Measurements from ENCODE around the gene CA11.

CA11 gene

DNA sequence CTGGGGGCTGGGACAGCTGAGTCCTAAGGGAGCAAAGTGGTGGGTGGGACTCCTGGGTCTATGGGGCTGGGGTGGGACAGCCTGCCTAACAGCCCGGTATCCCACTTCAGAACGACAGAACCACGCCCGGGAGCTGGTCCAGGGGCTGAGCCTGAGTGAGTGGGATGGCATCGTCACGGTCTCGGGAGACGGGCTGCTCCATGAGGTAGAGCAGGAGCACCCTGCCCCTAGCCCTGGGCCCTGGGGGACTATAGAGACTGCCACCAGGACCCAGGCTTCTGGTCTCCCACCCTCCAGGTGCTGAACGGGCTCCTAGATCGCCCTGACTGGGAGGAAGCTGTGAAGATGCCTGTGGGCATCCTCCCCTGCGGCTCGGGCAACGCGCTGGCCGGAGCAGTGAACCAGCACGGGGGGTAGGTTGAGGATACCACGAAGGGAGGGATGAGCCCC is 18.1 kb downstream of the CA11 start:
- no peak for DNase-seq

DNA sequence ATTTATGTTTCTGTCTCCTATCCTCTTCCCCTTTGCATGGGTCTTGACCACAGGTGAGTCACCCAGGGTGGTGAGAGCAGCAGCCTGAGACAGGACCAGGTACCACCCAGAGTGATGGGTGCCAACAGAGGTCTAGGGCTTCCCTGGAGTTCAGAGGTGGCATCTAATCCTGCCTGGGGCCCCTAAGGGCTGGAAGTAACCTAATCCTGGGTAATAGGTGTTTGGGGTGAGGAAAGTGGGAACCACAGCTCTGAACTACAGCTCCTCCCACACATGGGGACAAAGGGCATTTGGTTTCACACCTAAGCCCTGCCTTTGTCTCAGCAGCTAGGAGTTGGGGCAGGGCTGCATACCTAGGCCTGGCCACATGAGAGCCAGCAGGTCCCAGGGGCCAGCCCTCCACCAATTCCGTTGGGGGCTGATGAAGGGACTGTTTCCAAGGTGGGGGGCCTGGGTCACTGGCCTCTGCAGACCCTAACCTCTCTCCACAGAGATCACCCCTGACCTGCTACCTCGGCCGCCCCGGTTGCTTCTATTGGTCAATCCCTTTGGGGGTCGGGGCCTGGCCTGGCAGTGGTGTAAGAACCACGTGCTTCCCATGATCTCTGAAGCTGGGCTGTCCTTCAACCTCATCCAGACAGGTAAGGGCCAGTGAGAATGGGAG is 18.7 kb downstream of the CA11 start:
- no peak for DNase-seq

- no peak for DNase-seq
Measured at GRCh38 chr19:48625891-48626327, 20.1 kb downstream of the CA11 start.

GRCh38 chr19:48624791-48625723 is 20.9 kb downstream of the CA11 start:
- DNase-seq, result no peak

- peak; percentile 95 for DNase-seq
Measured at GRCh38 chr19:48624067-48624594, 21.9 kb downstream of the CA11 start.

DNA sequence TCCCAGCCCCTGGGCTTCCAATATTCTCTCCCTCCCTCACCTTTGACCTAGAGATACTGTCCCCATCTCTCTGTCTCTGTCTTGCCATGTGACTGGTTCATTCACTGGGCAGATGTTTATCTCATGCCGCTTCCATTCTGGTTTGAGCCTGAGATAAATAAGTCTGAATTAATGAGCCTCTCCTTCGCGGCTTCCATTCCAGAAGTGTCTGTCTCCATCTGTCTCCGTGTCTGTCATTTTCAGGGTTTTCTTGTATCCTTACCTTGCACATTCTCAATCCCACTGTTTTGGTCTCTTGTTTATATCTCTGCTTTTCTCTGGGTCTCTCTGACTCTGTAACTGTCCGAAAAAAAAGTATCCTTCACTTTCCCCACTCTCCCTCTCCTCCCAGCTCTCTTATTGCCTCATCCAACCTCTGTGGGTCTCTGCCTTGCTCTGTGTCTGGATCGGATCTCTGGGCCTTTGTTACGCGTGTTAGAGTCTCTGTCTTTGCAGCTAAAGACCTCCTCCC is 22.4 kb downstream of the CA11 start:
- no peak for DNase-seq

GRCh38 chr19:48619692-48620585 is 26.0 kb downstream of the CA11 start:
- no peak for DNase-seq

GRCh38 chr19:48618916-48619691 is 26.9 kb downstream of the CA11 start, which contains the start of the genes RPL18 and SPHK2:
RPL18 (minus strand) TSS chr19:48619178; CDS start chr19:48619143, 35 bp downstream.
SPHK2 (plus strand) TSS chr19:48619506; CDS start chr19:48620515, 1,009 bp downstream.
- peak; percentile 98 for DNase-seq

- DNase-seq, result no peak
Measured at GRCh38 chr19:48618278-48618915, 27.6 kb downstream of the CA11 start.

- DNase-seq, result no peak
Measured at GRCh38 chr19:48617146-48617937, 28.6 kb downstream of the CA11 start.

- no peak for DNase-seq
Measured at GRCh38 chr19:48616491-48617056, 29.4 kb downstream of the CA11 start.

DNA sequence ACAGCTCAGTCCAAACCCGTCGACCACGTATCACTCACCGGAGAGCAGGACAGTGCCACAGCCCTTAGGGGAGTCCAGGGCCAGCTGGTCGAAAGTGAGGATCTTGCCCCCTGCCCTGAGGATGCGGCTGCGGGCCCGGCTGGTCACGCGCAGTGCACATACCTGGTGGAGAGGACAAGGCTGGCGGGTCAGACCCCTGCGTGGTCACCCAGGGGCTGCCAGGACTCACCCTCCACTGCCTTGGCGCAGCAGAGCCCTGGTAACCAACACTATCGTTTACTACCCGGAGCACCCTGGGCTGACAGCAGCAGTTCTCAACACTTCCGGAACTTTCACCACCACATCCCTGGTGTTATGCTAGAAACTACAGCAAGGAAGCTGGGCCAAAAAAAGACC is 29.9 kb downstream of the CA11 start:
- no peak for DNase-seq

DNA sequence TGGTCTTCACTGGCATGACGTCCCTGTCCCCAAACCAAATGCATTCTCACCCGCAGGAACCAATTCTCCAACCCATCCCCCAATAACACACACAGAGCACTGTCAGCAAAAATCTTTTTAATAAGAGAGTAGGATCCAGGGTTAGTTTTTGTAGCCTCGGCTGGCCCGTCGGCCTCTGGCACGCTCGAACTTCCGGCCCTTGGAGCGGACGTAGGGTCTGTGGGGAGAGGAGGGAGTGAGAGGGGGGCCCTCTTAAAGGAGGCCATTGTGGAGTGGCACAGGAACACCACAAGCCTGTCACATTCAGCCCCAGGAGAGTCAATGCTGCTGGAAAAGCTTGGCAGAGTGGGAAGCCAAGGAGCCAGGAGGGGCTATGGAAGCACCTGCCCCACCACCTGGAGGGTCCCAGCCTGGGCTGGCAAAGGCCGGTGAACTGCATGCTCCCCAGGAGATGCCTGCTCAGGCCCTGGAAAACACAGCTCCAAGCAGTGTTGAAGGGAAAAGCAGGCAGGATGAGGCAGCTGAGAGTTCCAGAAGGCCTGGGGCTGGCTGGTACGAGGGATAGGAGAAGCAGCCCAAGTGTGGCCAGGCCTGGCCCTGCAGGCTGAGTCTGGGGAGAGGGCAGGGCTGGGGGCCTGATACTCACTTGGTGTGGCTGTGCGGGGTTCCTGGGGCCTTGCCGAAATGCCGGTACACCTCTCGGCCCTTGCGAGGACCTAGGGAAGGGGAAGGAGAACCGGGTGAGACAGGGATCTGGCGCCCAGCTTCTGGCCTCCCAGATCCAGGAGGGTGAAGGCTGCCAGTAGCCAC is 30.6 kb downstream of the CA11 start:
- DNase-seq, result no peak

DNA sequence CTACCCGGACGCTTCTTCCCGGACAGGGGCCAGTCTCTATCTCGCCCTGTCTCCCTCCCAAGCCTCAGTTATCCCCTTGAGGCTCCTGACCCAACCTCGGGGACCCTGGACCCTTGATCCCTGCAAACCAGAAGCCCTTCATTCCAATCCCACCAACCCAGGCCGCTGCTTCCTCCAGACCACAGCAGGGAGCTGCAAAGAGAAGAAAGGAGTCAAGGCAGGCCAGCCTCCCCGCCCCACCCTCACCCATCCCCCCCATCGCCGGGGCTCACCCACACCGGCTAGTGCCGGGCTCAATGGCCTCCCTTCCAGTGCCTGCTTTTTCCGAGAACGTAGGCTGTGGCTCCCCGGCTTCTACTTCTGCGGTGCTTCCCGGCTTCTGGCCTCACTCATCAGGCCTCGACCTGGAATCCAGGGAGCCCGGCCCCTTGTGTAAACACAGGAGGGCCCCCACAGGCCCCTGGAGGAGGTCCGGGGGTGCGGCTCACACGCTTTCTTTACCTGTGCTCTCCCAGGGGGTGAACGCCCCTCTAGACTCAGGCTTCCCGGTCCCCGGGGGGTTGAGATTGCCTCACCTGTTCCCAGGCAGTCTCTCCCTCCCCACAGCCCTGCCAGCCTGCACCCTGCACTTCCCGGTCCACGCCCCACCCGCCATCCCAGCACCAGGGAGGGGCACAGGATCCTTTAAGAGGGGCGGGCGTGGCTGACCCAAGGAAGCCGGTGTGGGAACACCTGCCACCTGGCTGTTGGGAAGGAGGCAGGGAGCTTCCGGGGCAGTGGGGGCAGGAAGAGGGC is 31.4 kb downstream of the CA11 start, which contains the start of gene FAM83E:
TSS of gene FAM83E (minus strand) at position 641 of the 795 bp plus-strand sequence. CDS start 1,704 bp downstream, outside the sequence.
- DNase-seq, result no peak

DNA sequence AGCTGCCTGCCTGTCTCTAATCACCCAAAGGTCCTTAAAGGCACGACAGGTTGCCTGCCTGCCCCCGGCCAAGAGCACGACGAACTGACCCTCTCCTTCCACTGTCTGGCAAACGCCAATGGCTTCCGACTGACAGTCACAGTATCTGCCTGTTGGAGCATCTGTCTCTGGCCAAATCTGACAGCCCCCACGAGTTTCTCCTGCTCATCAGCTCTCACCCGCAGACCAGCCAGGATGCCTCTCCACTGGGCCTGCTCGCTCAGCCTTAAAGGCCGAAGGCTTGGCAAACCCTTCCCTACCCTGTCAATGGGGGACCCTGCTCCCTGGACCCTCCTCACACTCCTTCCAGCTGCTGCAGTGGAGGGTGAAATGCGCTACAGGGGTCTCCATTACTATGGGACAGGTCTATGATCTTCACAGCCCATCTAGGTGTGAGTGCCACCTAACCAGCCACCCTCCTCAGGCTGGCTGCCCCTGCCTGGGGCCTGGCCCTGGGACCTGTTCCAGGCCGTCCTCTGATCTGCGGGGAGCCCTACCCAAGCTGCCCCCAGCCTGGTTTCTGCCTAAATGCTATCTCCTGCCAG is 32.0 kb downstream of the CA11 start:
- DNase-seq, result no peak

DNA sequence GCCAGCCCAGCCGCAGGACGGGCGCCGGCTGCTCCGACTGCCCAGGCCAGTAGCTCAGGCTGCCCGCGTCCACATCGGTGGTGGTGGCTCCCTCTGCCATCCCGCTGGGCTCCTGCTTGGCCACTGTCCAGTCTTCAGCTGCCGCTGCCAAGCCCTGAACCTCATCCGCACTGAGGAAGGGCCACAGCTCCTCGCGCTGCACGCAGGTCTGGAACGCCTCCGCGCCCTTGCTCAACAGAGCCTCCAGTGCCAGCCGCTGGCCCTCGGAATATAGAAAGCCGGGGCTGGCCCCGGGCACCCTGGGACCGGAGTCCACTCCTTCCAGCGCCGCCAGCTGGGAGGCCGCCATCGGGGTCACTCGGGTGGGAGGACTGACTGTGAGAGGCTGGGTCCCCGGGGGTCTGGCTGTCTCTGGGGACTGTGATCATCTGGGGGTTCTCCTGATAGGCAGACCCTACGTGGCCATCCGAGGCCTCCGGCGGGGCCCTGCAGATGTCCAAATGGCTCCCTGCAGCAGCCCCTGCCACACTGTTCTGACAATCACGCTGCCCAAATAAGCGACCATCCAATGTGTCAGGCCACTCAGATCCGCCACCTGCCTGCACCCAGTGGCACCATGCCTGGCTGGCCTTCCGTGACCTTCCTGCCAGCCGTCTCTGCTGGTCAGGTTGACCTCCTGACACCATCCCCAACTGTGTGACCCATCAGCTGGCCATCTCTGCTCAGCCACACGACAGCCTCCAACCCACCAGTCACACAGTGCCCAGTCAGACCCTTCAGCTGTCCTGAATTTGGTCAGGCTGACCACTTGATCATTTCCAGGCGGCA is 32.7 kb downstream of the CA11 start:
- no peak for DNase-seq
